ENCODE data around the gene C3orf18. TPM values are rescaled to one million over a fixed set of nuclear protein-coding genes. Genes with fewer than 3 reads are reported as not detected.

Gene C3orf18
- total RNA-seq, 1 donor: 3.7 TPM

DNA sequence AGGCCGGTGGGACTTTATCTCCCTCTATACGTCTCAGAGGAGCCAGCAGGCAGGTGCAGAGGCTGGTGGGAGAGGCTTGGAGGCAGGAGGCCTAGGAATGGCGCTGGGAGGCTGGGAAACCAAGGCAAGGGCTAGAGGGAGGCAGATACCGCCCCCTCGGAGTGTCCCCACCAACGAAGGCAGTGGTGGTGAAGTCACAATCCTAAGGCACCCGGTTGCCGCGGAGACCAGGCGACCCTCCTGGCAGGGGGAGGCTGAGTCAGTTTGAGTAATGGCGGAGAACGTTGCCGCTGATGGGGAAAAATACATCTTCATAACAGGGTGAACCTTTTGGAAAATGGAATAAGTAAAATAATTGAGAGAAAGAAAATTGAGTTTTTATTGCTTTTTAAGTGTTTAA lies 34.2 kb downstream of the C3orf18 start:
- no peaks in the 10 kb centered on the region for H3K4me1 ChIP-seq (ENCODE audit: insufficient read depth, low read length)
- no peaks in the 10 kb centered on the region for H3K9me3 ChIP-seq (ENCODE audit: low read depth, low read length)
- H3K4me3 ChIP-seq (ENCODE audit: low read length): no peak overlapping the region
- peaks cover 11% of the 10 kb centered on the region for H3K27me3 ChIP-seq (ENCODE audit: insufficient read depth, low read length)

DNA sequence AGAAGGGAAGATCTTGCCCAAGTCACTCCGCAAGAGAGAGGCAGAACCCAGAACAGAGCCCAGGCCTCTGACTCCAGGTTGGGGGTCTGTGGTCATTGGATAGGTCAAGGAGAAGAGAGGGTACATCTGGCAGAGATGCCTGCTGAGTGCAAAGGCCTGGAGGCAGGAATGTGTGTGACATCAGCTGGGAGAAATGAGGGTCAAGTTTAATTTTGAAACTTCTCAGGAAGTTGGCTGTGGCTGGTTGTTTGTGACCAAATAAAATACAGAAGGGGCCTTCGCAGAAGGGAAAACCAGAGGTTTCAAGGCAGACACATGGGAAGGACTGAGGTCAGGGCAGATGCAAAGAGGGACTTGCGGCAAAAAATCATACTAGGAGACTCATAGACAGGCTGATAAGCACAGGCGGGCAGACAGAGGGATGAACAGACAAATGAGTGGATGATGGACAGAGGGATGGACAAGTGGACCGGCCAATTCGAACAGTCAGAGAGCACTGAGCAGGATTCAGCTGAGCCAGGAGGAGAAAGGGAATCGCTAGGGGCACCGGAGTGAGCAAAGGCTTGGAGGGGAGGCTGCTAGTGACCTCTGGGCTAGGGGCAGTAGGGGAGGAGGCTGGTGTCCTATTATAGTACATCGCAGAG lies 35.4 kb downstream of the C3orf18 start:
- H3K4me1 ChIP-seq (ENCODE audit: insufficient read depth, low read length): no peaks in the 10 kb centered on the region
- H3K9me3 ChIP-seq (ENCODE audit: low read depth, low read length): no peaks in the 10 kb centered on the region
- peaks cover 11% of the 10 kb centered on the region for H3K27me3 ChIP-seq (ENCODE audit: insufficient read depth, low read length)

DNA sequence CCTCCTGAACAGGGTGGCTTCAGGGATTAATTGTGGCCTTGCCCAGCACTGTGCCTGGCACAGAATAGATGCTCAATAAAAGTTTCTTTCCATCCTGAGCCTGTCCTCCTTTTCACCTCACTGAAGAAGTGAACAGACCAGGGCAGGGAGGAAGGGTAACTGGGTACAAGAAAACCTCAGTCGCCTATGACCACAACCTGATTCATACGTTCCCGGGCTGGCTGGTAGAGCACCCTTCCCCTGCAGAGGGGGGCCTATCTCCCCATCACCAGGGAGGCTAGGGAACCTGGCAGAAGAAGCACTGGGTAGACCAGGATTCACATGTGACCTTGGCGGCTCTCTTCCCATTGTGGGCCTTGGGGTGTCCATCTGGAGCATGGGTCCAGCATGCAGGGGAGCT lies 36.3 kb downstream of the C3orf18 start:
- no peaks in the 10 kb centered on the region for H3K4me1 ChIP-seq (ENCODE audit: insufficient read depth, low read length)
- no peaks in the 10 kb centered on the region for H3K9me3 ChIP-seq (ENCODE audit: low read depth, low read length)
- no peak overlapping the region for H3K4me3 ChIP-seq (ENCODE audit: low read length)
- peaks cover 11% of the 10 kb centered on the region for H3K27me3 ChIP-seq (ENCODE audit: insufficient read depth, low read length)

More for the DNA sequence above, 35.4 kb downstream of the C3orf18 start:
- H3K4me3 ChIP-seq (ENCODE audit: low read length): no peak overlapping the region

DNA sequence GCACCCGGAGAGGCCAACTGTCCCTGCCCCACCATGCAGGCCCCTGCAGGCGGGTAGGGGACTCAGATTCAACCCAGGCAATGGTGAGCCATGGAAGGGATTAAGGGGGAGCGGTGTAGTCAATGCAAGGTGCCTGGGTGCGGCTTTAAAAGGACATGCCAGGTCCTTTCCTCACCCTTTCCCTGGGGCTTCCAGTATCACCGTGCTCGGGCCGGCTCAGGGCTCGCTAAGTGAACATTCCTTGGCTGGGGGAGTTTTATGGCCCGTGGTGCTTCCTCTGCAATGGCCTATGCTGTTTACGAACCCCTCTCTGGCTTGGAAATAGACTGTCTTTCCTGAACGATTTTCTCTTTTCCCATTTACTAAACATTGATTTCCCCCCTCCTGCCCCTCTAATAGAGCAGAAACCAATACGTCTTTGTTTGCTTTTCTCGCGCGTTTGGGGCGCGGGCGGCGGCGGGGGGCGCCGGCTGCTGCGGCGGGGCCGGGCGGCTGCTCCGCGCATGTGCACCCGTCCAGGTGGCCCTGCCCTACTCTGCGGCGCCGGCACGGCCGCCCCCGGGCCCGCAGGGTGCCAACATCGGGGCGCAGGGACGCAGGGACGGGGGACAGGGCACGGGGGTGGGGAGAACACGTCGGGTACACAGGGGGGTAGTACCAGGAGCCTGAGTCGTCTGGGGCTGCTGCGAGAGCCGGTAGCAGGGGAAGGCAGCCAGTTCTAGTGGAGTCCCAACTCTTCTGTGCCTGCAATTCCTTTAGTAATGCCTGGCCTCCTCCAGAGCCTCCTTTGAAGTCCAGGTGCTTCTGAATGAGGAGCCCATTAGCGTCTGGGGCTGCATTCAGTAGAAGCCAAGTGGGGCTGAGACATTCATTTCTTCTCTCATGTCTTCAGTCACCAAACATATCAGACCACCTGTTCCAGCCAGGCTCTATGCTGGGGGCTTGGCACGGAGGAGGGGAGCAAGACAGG lies 37.3 kb downstream of the C3orf18 start:
- Histone ChIP-seq H3K27me3 (ENCODE audit: insufficient read depth, low read length) (peaks cover 11% of the 10 kb centered on the region), H3K4me1 (ENCODE audit: insufficient read depth, low read length) (no peaks in the 10 kb centered on the region), H3K4me3 (ENCODE audit: low read length) (no peak overlapping the region), H3K9me3 (ENCODE audit: low read depth, low read length) (no peaks in the 10 kb centered on the region)

DNA sequence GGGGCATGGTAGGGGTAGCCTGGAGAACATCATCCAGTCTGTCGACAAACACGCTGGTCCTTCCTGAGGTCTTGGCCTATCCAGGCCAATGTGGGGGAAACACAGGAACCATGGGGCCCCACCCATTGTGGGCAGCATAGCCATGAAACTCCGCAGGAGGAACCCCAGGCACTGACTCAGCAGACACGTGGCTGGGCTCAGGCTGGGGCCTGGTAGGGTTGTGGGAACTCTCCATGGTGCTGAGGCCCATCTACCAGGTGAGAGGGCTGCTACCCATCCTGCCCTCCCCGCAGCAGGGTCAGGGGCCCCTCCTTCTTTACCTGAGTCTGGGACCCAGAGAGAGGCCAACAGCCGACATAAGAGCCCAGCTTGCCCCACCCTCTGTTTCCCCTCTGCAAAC lies 41.6 kb downstream of the C3orf18 start:
- no peaks in the 10 kb centered on the region for H3K4me1 ChIP-seq (ENCODE audit: insufficient read depth, low read length)

DNA sequence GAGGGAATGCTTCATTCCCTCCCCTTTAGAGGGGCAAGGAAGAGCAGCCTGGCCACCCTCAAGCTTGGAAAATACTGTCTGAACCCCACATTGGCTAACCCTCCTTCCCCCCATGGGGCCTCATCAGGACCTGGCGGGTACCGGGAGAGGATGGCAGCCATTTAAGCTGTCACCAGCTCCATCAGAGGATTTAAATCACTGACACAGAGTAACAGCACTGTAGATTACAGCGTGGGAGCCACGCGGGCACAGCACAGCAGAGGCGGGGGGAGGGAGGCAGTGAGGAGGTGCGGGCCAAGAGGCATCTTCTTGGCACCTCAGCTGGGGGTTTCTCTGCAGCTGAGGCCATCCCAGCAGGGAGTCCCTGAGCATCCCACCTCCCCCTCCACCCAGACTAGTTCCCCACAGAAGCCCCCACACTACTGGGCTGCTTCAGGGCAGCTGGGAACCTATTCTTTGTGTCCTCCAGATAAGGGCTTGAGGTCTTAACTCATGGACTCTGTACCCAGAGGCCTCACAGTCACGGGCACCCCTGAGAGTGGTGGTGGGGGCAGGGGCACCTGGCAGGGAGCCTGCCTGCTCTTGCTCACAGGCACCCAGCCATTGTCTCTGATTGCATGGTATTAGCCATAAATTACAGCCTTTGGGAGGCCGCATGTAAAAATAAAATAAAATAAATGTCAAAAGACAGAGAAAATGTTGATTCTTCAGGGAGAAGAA lies 42.2 kb downstream of the C3orf18 start:
- Histone ChIP-seq H3K4me3 (ENCODE audit: low read length) (no peak overlapping the region), H3K27me3 (ENCODE audit: insufficient read depth, low read length) (peaks cover 6% of the 10 kb centered on the region), H3K9me3 (ENCODE audit: low read depth, low read length) (no peaks in the 10 kb centered on the region), H3K4me1 (ENCODE audit: insufficient read depth, low read length) (no peaks in the 10 kb centered on the region)

More for the DNA sequence above, 41.6 kb downstream of the C3orf18 start:
- Histone ChIP-seq H3K4me3 (ENCODE audit: low read length) (no peak overlapping the region), H3K9me3 (ENCODE audit: low read depth, low read length) (no peaks in the 10 kb centered on the region), H3K27me3 (ENCODE audit: insufficient read depth, low read length) (peaks cover 6% of the 10 kb centered on the region)

DNA sequence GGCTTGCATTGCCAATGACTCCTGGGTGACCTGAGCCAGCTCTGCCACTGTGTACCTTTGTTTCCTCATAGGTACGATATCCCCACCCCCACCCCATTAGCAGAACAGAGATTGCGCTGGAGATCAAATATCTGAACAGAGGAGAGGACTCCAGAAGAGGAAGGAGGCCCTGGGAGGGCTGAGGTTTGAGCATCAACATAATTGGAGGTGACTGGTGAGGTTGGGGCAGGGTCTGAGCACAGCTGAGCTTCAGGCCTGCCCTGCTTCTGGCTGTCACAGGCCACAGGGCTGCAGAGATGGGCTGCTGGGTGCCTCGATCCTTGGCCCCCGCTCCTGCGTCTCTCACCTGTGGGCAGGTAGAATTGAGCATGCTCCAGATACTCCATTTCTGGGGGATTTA lies 42.8 kb downstream of the C3orf18 start:
- Histone ChIP-seq H3K27me3 (ENCODE audit: insufficient read depth, low read length) (peaks cover 4% of the 10 kb centered on the region), H3K4me1 (ENCODE audit: insufficient read depth, low read length) (no peaks in the 10 kb centered on the region), H3K9me3 (ENCODE audit: low read depth, low read length) (no peaks in the 10 kb centered on the region), H3K4me3 (ENCODE audit: low read length) (no peak overlapping the region)

DNA sequence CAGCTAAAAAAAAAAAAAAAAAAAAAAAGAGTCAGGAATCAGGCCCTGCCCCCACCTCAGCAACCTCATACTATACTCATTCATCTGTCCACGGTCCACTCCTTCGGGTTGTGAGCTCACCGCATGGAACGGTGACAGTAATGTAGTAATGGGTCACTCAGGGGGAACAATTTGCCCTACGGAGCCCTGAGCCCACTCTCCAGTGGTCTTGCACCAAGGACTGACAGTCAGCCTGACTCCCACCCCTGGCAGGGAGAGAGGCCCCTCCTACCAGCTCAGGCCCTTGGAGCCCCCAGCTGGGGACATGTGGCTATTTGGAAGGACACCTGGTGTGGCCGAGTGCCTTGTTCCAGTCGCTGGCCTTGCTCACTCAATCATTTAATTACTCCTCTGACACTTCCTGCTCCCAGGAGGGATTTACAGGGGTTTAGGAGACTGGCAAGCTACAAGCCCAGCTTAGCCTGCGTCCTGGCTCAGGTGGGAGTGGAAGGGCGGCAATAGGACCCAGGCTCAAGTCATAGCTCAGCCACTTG lies 44.2 kb downstream of the C3orf18 start:
- Histone ChIP-seq H3K4me3 (ENCODE audit: low read length) (no peak overlapping the region), H3K9me3 (ENCODE audit: low read depth, low read length) (no peaks in the 10 kb centered on the region), H3K4me1 (ENCODE audit: insufficient read depth, low read length) (no peaks in the 10 kb centered on the region), H3K27me3 (ENCODE audit: insufficient read depth, low read length) (no peaks in the 10 kb centered on the region)

DNA sequence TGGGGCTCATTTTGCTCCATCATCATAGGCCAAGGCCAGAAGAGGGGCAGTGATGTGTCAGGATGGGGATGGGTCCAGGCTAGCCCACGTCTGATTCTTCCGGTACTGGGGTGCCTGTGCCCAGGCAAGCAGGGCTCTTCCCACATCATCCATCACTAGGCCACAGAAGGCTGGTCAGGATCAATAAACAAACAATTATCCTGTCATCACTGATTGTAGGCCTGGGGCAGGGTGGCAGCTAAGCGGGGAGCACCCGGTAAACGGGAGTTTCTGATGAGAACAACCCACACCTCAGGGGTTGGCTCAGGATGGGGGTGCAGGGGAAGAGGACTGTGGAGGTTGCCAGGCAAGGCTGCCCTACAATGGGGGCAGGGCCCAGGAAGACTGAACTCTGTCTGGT lies 46.0 kb downstream of the C3orf18 start:
- H3K9me3 ChIP-seq (ENCODE audit: low read depth, low read length): no peaks in the 10 kb centered on the region
- no peaks in the 10 kb centered on the region for H3K27me3 ChIP-seq (ENCODE audit: insufficient read depth, low read length)
- no peaks in the 10 kb centered on the region for H3K4me1 ChIP-seq (ENCODE audit: insufficient read depth, low read length)
- H3K4me3 ChIP-seq (ENCODE audit: low read length): no peak overlapping the region

DNA sequence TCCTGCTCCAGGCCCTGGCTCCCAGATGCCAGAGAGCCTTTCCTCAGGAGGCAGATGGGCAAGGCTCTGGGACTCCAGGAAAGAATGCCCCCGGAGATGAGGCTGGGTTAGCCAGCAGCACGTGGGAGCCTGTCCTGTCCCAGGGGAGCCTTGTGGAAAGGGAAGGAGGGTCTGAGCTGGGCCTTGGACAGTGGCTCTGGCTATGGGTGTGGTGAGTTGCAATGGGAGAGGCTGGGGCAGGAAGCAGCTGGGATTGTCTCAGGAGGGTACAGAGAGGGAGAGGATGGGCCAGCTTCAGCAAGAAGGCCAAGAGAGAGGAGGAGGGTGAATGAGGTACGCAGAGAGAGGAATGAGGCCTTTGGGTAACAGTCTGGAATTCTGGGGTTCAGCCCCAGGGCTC lies 46.7 kb downstream of the C3orf18 start:
- H3K4me1 ChIP-seq (ENCODE audit: insufficient read depth, low read length): peaks cover 5% of the 10 kb centered on the region
- H3K4me3 ChIP-seq (ENCODE audit: low read length): no peak overlapping the region
- no peaks in the 10 kb centered on the region for H3K9me3 ChIP-seq (ENCODE audit: low read depth, low read length)
- no peaks in the 10 kb centered on the region for H3K27me3 ChIP-seq (ENCODE audit: insufficient read depth, low read length)

DNA sequence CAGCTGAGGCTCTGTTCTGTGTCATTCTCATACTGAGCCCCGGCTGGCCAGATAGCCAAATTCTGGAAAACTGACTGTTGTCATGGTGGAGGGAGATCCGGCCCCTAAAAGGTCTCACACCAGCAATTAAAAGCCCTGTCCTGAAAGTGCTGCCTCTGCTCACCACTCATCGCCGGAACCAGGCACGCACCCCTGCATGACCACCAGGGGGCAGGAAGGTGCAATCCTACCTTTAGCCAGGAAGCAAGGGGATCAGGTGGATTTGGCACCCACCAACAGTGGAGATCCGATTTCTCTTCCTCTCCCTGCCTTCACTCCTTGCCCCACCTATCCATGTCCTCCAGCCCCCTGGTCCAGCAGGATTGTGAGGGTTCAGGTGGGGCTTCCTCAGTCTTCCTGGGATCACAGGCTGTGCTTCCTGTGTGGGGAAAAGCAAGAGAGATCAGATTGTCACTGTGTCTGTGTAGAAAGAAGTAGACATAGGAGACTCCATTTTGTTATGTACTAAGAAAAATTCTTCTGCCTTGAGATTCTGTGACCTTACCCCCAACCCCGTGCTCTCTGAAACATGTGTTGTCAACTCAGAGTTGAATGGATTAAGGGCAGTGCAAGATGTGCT lies 48.0 kb downstream of the C3orf18 start:
- no peaks in the 10 kb centered on the region for H3K9me3 ChIP-seq (ENCODE audit: low read depth, low read length)
- H3K27me3 ChIP-seq (ENCODE audit: insufficient read depth, low read length): no peaks in the 10 kb centered on the region
- no peak overlapping the region for H3K4me3 ChIP-seq (ENCODE audit: low read length)
- peaks cover 7% of the 10 kb centered on the region for H3K4me1 ChIP-seq (ENCODE audit: insufficient read depth, low read length)

DNA sequence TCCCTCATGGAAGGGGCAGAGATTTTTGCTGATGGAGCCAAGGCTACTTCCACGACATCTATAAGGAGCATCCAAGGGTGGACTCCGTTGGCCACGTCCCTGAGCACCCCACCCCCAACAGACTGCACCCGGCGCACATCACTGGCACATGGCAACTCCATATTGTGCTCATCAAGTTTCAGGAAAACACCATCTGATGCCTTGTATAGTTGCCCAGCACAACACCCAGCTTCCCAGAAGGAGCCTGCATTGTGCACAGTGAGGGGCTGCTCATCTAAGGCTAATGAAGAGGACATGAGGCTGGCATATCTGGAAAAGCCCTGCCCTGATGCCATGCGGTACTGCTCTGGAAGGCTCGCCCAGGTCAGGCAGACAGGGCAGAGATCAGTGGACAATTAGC lies 49.1 kb downstream of the C3orf18 start:
- Histone ChIP-seq H3K9me3 (ENCODE audit: low read depth, low read length) (no peaks in the 10 kb centered on the region), H3K4me1 (ENCODE audit: insufficient read depth, low read length) (peaks cover 7% of the 10 kb centered on the region), H3K27me3 (ENCODE audit: insufficient read depth, low read length) (no peaks in the 10 kb centered on the region), H3K4me3 (ENCODE audit: low read length) (no peak overlapping the region)

DNA sequence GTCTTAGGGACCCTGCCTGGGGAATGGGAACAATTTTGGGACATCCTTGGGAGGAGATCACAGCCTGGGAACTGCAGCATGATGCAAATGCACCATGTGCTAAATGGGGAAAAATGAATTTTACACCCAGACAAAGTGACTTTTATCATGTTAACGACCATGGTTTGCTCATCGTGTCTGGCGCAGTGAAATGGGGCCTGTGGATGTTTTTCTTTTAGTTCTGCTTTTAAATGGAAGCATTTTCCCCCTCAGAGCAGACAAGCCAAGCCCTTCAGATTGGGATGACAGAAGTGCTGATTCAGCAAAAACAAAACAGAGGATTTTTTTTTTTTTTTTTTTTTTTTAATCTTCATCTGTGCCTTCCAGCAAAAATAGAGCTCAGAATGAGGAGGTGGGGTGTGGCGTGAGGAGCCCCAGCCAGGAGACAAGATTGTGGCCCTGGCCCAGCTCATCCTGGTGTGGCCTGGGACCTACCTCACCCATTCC lies 49.8 kb downstream of the C3orf18 start:
- Histone ChIP-seq H3K4me3 (ENCODE audit: low read length) (no peak overlapping the region), H3K9me3 (ENCODE audit: low read depth, low read length) (no peaks in the 10 kb centered on the region), H3K27me3 (ENCODE audit: insufficient read depth, low read length) (no peaks in the 10 kb centered on the region), H3K4me1 (ENCODE audit: insufficient read depth, low read length) (peaks cover 7% of the 10 kb centered on the region)

DNA sequence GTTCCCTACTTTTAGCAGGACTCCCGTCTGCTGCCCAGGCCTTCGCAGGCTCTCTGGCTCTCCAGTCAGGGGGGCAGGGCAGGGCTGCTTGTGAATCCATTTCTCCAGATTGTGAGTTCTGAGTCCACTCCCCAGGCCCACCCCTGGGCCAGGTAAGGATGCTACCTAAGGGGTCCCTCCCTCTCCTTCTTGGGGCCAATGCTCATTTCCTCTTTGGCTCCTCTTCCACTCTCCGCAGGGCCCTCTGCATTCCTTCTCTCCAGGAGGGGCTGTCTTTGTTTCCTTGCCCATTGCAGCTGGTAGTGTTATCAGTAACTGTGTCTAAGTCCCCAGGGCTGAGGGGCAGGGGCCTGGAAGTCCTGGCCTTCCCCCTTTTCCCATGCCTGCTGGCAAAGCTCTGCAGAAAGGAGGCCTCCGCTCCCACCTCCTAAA lies 51.1 kb downstream of the C3orf18 start:
- Histone ChIP-seq H3K4me1 (ENCODE audit: insufficient read depth, low read length) (peaks cover 7% of the 10 kb centered on the region), H3K4me3 (ENCODE audit: low read length) (no peak overlapping the region), H3K9me3 (ENCODE audit: low read depth, low read length) (no peaks in the 10 kb centered on the region), H3K27me3 (ENCODE audit: insufficient read depth, low read length) (no peaks in the 10 kb centered on the region)
